ENCODE results near the gene PTH2R. TPM values are rescaled to one million over a fixed set of nuclear protein-coding genes. Genes with fewer than 3 reads are reported as not detected.

The PTH2R gene
- total RNA-seq: 2.3 TPM in 1 of 2 replicates, not detected in the other

GRCh38 chr2:208406474-208407451 is at the start of gene PTH2R:
Gene PTH2R, plus strand, starts transcription at chr2:208406792. Its CDS starts 252 bp downstream, at chr2:208407044.

Other genes with a start within 250 kb of the PTH2R start
- not detected in 2 replicates for gene CRYGA, start 243.2 kb upstream of the PTH2R start, total RNA-seq
- gene C2orf80, start 216.8 kb upstream of the PTH2R start, total RNA-seq: not detected in 2 replicates
- 52.2 and 63.2 TPM in 2 replicates for gene IDH1, start 151.7 kb upstream of the PTH2R start, total RNA-seq
- gene PIKFYVE, start 140.5 kb upstream of the PTH2R start, total RNA-seq: 9.3 and 17.5 TPM in 2 replicates

Data from mesangial cell (primary cell).